DMS114 treated with DMSO at 0.1 percent for 48 hours (cell line): Measurements from ENCODE around the gene SMYD3.
A peak's percentile ranks its signal among the peaks of the same experiment; 100 is the strongest.

Source experiments
- DNase-seq: peaks from one replicate; lab custom pipeline; 2025; ENCODE audit not compliant: unreplicated experiment; lab: John Stamatoyannopoulos, UW

Gene SMYD3

DNA sequence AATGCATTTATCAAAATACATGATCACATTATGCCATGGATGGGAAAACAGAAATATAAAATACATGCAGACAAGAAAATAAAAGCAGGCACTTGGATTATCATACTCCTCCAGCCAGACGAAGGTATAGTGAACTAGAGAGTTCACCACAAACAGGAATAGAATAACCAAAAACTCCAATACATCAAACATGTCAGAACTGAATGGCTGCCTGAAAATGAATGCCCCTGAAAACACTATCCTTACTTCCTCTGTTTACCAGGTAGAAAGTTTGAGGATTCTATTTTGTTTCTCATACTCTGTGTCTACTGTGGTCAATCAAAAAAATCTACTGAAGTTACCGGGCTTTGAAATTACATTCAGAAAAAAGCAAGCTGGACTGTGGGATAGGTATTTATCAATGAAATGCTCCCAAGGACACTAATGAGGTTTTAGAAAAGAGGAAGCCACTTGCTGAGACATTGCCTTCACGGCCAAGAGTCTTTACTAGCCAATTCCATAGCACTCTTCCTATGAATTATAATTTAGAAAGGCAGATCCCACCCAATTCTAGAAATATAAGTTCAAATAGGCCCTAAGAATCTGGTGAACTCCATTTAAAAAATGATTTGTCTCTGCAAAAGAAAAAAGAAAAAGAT, 197.7 kb downstream of the SMYD3 start:
- no peak for DNase-seq

DNA sequence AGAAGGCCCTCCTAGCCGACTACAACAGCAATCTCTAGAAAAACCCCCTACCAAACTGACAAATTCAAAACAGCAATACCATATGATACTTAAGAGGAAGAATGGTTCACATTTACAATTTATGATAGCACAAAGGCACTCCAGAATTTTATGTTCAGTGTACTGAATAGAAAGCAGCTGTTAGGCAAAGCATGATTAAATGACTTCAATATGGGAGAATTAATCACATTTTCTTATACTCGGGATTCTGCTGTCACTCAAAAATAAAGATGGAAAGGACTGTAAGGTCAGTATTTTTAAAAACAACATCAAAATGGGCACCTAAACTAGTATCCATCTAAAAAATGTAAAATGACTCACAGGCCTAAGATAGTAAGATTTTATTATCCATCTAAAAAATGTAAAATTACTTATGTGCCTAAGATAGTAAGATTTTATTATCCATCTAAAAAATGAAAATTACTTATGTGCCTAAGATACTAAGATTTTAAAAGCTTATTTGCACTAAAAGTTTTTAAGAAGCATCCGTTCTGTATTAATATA, 198.5 kb downstream of the SMYD3 start:
- DNase-seq: no peak

DNA sequence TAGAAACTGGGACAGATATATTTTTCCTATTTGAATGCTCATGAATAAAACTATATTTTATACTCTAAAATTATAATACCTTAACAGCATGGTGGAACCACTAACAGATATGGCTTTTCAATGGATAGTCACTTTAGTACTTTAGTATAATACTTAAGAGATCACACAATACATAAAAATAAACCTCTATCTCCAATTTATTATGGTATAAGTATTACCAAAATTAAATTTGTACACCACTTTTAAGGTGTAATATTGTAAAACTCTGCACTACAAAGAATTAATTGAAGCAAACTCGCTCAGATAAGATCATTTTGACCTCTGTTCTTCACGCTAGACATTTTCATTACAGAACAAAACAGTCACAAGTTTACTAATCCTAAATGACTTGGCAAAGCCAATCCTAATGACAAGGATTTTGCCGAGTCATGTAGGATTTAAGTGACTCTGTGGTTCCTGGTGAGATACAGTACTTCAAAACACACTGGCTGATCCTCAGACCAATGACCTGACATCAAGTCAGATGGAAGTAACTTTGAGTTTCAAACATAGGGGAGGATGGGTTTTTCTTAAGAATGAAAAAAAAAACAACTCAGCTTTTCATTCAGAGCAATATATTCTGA, 200.6 kb downstream of the SMYD3 start:
- DNase-seq: no peak

DNA sequence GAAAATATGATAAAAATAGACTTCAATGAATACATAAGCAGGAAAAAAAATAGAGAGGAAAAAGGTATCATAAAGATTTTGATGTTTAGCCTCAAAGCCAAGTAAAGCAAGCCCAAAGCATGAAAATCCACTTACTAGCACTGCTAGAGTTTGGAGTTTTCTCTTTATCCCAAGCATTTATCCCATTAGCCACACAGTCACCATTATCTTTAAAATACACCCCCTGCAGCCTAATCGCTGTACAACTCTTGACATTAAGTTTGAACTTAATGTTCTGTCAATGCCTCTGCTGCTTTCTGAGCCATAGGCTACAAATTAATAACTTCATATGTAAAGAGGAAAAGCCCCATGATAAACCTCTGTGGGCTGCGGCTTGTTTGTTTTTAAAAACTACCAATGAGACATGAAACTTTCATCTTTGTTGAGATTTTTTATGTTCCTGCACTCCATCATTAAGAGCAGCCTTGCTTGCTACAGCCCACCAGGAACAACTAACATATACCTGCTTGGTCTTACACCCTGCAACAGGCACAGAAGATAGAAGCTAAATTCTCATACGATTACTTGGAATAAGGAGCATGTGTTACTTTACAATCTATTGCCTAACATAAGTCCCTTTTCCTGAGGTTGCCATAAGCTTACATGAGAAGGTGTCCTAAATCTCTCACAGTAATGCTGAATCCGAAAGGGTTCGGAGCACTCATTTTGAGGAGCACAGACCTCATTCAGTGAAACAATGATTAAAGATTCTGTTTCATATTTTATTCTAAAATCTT, 202.4 kb downstream of the SMYD3 start:
- DNase-seq: no peak

DNA sequence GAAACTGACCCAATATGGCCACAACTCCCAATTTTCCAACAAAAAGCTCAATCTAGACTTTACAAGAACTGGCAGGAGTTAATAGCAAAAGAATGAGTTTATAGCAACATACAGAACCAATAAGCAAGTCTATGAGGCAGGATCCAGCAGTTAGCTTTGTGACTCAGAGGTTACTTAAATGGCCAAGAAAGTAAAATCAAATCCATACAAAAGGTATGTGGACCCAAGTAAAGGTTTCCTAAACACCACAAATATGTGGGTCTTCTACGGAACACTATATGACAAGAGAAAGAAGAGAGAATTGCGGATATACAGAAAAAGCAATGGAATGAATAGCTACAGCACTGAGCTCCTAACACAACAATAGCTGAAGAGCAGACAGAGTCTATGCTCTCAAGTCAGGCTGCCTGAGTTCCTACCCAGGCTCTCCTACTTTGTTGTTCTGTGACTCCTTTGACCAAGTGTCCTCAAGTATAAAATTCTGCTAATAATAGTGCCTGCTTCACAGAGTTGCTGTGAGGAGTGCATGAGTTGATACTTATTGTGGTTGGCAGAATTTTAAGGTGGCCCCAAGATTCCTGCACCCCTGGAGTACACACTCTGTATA, 204.3 kb downstream of the SMYD3 start:
- DNase-seq: no peak

DNA sequence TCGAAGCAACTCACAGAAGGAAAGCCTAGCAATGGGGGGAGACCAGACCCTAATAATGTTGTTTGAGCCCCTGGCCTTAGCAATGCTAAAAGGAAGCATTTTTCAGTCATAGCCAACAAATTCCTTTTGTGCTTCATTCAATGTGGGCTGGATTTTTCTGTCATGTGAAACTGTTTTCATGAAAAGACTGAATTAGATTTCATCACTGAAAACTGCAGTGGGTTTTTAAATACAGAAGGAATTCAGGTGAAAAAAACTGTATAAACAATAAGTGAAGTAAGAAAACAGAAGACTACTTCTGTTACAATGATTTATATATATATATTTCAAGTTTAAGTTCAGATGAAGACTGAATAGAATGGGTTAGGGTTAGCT, 204.8 kb downstream of the SMYD3 start:
- DNase-seq: no peak

DNA sequence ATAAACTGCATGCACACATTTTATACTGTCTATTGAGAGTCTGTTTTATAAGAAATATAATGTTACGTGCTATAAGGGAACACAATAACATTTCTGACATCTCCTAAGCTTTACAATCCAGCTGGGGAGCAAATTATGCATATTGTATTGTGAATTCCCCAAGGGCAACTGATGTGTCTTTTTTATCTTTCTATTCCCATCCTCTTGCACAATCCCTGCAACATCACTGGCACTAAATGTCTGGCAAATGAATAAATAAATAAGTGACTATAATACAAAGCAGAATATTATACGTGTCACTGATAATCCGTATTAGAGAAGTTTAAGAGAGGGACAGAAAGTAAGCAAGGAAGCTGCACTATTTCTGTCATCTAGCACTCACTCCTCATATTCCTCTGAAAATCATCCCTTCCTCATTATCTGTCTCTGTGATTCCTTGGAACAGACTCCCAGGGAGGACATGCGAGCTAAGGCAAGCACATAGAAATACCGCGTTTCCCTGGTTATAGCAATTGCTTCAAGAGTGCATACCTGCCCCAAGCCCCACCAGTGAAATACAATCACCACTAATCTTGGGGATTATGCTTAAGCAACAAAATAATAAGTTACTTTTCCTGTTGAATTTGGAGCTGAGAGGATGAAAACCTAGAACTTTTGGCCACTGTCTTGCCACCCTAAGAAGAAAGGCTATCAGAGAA, 205.4 kb downstream of the SMYD3 start:
- no peak for DNase-seq

DNA sequence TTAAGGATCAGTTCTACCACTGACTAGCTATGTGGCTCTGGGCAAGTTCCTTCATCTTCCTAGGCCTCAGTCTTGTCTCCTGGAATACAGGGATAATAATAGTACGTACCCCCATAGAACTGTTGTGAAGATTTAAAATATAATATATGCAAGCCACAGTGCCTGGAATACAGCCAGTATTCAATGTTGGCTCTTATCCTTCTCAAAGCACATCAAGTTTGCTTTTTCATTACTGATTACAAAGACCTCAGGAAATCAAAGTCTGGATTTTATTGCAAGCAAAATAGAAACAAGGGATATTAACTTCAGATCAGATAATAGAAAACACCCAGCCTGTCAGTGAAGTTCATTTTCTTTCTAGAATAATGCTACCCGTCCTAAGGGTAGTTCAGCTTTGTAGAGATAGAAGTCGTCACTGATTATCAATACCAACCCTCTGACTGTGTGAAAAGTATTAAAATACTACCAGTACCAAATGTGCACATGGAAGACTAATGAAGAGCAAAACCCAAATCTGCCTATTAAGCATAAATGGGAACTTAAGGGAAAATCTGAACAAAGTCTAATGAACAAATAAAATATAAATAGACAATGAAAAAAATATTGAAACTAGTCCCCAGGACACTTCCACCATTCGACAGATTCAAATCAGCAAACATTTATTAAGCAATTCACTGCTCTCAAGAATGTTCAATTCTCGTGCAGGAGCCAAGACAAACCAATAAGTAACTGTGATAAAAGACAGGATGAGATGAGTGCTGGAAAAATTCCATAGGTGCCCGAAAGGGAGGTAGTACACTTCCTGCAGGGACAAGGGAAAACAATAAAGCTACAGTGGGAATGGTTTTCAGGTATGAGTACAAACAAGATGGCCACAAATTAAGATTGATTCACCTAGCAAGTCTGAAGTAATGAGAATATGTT, 206.2 kb downstream of the SMYD3 start:
- DNase-seq: no peak

DNA sequence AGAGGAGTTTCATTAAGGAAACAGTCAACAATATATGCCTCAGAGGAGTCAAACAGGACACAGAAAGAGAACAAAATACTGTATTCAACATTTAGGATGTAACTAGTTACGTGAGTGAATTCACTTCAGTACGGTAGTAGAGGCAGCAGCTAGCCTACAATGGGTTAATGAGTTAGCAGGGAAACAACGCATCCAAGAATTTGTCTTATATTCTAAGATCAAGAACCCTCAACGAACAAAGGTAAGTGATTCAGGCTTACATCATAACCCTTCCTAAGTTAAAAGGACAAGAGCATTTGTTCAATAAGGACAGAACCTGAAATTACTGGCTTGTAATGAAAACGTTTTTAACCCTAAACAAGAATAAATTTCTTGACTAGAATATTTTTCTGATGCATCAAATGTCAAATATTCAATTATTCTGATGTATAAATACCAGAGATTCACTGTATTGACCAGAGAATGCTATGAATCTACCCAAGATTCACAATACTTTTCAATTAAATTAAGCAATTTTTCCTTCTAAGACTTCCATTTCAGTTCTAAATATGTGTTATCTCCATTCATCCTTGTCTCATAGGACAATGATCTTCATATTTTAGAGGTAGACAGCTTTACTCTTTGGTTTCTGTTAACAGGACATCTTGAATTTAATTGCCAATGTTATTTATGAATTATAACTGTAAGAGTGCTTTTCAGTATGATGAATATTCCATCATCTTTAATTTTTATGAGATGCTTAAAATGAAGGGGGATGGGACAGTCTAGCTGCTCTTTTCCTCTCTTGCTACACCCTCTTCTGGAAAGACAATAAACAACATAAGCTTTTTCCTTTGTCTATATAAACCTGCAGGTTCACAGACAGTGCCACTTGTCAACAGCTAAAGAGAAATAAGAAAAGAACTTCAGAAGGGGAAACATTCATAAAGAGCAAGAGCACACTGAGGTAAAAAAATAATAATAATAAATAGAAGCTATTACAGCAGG, 209.5 kb downstream of the SMYD3 start:
- peak; percentile 2 for DNase-seq

DNA sequence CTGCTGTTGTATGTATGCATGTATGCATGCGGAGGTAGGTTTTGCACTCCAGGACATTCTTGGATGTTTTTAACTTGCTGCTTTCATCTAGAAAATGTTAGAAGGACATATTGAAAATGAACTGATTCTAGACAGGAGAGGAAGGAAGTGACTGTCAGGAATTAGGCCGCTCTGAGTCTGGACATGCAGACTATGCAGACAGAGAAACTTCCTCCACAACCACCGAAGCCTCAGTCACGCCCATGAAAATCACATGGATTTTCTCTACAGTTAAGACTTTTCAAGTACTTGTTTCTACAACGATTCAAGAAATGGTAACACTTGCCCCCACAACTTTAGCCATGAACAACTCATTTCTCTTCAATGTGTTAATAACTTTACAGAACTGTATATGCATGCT, 211.1 kb downstream of the SMYD3 start:
- no peak for DNase-seq

DNA sequence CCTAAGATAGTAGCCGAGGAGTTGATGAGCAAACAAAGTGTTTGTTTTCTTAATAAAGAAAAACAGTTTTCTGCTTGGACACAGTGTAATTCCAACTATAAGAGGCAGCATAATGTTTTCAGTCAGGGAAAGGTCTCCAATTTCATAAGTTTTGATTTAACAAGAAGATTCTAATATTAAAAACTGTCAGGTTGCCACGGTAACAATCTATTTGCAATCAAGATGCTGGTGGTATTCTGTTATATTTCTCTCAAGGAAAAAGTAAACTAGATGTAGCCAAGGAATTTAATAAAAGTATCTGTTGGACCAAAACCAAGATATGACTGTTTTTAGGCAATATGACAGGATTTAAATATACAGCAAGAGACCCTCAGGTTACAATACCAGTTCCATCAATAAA, 211.7 kb downstream of the SMYD3 start:
- DNase-seq: no peak

DNA sequence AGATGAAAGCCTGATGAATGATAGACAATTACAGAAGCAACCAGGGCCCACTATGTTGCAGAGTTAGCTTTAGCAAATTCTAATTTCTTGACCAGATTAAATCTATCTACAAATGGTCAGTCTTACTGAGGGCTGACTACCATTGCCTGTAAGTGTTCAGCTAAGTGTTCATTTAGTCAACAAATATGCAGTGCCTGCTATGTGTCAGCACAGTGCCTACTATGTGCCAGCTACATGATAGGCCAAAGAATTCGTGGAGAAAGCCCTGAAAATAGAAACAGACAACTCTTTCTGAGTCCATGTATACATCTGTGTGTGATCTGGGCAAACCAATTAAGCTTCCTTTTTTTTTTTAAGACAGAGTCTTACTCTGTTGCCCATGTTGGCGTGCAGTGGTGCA, 212.8 kb downstream of the SMYD3 start:
- no peak for DNase-seq

DNA sequence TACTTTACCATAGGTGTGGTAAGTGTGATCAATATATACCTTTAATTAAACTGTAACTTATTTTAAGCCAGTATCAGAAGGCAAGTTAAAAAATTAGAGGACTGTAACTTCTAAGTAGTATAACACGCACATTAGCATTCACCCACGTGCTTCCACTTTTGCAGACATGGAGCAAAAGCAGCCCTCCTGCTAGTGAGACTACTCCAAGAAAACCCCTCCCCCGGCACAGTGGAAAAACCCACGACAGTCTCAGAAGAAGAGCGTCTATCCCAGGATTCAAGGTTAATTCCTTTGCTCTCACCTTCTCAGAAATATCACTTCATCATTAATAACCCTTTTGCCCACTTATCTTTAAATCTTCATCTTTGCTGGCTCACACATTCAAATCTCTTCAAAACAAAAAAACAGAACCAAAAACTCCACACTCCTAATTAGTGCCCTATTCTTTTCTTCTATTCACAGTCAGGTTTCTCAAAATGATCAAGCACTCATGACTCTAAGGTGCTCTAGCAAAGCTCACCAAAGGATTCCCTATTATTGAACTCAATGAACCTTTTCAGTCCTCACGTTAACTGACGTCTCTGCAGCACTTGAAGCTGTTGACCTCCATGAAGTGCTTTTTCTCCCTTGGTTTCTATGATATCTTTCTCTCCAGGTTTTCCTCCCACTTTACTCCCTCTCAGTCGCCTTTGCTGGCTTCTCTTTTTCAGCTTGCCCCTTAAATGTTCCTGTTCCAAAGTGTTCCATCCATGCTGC, 213.5 kb downstream of the SMYD3 start:
- no peak for DNase-seq

DNA sequence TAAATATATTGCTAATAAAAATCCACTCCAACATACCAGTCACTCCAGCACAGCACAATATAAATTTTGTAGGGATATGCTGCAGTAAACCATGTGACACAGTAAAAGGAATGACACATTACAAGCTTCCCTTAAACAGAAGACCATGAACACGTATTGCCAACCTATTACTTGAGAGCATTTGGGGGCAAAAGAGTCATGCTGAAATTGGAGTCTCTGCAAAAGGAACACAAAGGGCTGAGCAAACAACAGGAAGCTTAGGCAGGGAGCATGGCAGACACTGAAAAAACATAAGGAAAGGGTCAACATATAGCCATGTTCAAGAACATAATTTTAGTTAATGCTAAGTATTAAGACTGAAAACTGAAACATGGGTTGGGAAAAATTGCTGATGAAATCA, 214.5 kb downstream of the SMYD3 start:
- no peak for DNase-seq

DNA sequence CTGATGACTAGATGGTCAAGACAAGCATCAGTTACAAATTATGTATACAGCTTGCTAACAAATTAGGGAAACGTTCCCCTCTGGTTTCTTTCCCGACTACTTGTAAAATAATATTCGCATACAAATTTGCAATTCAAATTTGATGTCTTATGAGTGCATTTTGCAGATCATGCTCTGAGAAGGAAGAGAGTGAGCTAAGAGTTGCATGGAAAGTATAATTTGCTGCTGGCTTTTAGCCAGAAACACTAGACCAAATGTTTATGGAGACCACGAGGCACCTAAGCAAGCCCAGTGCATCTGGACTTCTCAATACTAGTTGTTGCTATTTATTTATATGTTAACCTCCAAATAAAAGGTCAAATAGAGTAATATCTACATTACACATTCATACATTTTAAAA, 216.0 kb downstream of the SMYD3 start:
- DNase-seq: no peak

DNA sequence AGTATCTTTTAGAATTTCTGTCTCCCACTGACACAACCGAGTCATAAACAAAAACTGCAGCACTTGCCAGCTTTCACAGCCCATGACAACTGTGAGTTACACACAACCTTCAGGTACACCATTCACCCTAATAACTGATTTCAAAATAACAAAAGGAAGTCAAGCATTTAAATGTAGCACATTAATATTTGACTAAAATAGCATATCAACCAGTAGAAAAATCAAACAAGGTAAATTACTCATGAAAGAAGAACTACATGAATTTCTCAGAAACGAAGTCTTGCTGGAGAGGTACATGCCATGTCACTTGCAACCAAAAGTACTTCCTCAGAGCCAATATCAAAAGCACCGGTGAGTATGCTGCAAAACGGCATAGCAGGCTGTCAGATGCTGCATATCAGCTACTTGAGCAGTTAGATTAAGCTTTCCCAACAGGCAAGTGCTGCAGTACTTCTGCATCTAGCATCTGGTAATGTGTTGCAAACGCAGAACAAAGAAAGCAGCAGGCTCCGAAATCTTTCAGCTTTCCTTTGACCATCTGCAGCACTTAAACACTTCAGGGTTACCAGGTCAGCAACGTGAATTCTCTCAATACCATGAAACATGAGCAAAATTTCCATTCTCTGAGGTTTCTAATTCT, 223.2 kb downstream of the SMYD3 start:
- no peak for DNase-seq

DNA sequence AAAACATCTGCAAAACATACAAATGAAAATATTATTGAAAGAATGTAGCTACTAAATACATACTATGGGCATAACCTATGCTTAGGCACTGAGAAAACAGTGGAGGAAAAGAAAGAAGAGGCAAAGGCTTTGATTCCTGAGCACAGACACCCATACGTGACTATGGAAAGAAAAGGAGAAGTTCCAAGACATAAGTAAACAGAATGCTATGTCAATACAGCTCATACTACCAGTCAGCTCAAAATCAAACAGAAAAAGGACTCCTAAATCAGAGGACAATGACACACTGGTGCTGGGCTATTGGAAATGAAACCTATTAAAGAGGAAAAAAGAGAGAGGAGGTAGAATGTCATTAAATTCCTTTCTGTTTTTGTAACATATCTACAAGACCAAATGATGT, 225.4 kb downstream of the SMYD3 start:
- no peak for DNase-seq

DNA sequence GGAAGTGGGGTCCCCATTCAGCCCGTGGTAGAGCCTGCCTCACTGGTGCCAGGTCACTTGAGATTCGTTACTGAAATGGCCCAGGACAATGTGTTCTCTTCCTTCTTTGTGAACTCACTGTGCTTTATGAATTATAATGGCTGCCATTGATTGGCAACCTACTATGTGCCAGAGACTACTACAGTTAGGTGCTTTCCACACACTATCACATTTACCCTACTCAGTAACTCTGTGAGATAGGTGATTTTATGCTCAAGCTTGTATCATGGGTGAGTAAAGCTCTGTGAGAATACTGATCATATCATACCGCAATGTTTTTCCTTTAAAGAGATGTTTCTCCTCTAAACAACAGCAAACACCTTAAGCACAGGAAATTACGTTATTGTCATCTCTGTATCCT, 225.9 kb downstream of the SMYD3 start:
- DNase-seq: no peak
